ENCODE results near the gene TNS1.
"Not testable (repeated sequence)": the region's sequence is repeated elsewhere in the genome, so short reads cannot be mapped to it uniquely, and the experiment has no call there.

Gene TNS1

DNA sequence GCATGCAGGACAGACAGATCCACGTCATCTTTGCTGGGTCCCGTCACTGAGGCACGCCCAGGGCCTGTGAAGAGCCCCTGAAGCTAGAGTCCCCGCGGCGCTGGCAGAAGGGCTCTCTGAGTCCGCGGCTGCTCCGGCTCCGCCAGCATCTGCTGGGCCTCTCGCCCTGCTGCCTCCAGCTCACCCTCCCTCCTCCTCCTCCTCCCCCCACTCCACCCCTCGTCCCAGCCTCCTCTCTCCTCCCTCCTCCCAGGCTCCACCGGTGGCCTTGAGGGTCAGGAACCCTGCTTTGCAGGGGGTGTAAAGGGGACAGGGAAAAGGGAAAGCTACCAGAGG, at the start of gene TNS1:
Gene TNS1 (minus strand): TSS at position 151 of the 336 bp plus-strand sequence. CDS start 123 bp downstream, at position 28.
- no peak for DNase-seq (ENCODE audit: low read depth)

DNA sequence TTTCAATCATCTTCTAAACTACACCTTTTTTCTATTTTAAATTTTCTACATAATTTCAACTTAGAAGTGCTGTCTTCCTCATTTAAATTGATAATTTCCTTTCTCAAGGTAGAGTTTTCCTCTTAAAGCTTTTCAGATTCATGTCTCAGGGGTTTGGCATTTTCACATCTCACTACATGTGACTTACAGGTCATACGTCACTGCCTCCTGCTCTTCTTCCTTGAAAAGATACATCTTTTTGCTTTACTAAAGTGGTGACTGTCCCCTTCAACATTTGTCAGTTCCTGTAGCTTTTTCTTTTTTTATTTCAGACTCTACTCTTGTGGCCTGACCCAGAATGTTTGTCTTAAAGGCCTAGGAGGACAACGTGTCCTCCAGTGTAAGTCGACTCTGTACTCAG, 49.1 kb upstream of the TNS1 start:
- DNase-seq (ENCODE audit: low read depth), result no peak

DNA sequence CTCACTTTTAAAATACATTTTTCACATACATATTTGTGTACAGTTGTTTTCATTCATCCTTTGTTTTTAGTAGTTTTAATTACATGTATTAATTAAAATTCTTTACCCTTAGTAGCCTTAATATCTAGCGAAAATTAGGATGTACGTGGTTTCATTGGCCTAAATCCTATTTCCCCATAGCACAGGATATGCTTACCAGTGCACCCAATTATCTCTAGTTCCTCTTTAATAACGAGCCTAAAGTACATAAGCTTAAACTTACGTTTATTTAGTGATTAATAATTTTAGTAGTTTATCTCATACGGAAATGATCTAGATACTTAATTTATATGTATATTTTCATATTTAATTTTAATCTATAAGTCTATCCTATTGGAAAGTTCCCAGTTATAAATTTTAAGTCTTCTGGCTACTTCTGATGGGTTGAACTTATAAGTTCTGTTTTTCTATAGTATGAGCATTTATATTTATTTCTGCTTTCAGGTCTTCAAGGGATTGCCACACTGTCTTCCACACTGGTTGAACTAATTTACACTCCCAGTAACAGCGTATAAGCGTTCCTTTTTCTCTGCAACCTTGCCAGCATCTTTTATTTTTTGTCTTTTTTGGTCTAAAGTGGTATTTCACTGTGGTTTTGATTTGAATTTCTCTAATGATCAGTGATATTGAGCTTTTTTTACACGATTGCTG, 44.9 kb upstream of the TNS1 start:
- no peak for DNase-seq (ENCODE audit: low read depth)

DNA sequence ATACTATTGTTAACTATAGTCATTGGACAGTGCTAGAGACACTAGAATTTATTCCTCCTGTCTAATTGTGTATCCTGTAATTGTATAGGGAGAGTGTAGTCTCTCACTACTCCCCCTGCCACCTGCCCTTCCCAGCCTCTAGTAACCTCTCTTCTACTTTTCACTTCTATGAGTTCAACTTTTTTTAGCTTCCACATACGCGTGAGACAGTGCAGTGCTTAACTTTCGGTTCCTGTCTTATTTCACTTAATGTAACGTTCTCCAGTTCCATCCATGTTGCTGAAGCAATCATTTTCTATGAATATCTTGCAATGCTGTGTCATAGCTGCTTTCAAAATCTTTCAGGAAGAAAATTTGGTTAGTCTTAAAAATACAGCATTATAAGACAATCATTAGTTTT, 43.4 kb upstream of the TNS1 start:
- DNase-seq (ENCODE audit: low read depth), result no peak

DNA sequence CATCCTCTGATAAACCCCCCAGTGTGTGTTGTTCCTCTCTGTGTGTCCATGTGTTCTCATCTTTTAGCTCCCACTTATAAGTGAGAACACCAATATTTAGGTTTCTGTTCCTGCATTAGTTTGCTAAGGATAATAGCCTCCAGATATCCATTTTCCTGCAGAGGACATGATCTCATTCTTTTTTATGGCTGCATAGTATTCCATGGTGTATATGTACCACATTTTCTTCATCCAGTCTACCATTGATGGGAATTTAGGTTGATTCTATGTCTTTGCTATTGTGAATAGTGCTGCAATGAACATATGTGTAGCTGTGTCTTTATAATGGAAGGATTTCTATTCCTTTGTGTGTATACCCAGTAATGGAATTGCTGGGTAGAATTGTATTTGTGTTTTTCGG, 41.8 kb upstream of the TNS1 start:
- not testable (repeated sequence) for DNase-seq (ENCODE audit: low read depth)

DNA sequence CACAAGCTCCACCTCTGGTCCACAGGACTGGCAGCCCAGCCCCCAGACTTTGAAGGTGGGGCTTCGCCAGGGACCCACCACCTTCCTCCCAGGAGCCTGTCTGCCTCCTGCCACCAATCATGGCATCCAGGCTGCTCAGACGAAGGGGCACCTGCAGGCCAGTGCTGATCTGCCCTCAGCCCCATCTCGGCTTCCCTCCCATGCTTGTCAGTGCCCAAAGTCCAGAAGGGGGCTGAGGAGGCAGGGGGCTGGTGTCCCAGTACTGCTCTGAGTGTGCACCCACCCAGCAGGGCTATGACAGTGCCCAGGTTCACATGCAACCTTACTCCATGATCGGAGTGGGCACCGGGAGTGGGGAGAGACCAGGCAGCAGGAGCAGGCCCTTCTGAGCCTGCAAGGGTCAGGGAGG, 40.9 kb upstream of the TNS1 start:
- no peak for DNase-seq (ENCODE audit: low read depth)

DNA sequence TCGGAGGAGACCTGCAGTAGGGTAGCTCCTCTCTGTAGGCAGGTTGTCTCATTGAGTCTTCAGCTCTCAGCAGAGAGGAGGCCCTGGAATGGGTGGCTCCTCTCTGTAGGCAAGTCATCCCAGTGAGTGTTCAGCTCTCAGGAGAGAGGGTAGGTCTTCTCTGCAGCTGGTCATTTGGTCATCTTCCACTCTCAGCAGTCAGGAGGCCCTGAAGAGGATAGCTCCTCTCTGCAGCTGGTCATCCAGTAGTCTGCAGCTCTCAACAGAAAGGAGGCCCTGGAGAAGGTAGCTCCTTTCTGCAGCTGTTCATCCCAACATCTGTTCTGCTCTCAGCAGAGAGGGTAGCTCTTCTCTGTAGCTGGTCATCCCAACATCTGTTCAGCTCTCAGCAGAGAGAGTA, 40.3 kb upstream of the TNS1 start:
- no peak for DNase-seq (ENCODE audit: low read depth)

DNA sequence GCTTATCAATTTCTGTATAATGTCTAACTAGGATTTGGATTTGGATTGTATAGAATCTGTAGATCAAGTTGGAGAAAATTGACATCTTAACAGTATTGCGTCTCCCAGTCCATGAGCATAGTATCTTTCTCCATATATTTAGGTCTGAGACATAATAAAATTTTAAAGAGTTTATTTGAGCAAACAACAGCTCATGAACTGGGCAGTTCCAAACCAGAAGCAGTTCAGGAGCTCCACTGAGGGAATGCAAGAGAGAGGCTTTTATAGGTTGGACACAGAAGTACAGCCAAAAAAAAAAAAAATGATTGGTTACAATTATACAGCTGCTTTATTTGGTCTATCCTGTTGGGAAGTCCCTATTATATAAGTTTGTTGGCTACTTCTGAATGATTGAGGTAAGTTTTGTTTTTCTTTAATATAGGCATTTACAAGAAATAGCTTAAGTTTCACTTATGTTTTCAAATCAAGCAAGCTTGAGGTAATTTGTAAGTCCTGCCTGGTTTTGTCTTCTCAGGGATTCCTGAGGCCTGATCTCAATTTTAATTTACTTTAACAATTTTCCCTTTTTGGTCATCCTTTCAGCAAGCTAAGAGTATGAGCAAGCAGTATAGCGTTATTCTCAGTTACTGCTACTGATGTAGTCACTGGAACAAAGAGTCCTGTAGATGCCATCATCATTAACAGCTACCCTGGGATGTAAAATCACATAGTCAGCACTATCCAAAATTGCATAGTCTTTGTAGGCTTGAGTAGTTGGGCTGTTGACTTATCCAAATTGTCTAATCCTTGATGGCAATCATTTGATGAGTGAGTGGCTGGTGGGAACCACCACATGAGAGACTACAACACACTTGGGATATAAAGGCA, 38.7 kb upstream of the TNS1 start:
- no peak for DNase-seq (ENCODE audit: low read depth)

DNA sequence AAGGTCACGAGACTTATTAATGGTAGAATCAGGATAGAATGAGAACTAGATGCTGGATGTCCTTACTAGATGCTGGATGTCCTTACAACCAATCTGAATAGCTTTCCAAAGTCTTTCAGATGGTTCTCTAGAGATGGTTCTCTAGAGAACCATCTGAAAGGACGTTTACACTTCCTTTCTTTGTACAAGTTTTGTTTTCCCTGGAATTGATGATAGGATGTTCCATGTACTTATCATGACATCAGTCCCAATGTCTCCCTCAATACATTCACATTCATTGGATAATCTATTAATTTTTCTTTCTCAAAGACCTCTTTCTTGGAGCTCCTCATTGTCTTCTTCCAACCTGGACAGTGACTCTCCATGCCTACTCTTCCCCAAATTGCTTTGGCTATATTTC, 38.1 kb upstream of the TNS1 start:
- no peak for DNase-seq (ENCODE audit: low read depth)

DNA sequence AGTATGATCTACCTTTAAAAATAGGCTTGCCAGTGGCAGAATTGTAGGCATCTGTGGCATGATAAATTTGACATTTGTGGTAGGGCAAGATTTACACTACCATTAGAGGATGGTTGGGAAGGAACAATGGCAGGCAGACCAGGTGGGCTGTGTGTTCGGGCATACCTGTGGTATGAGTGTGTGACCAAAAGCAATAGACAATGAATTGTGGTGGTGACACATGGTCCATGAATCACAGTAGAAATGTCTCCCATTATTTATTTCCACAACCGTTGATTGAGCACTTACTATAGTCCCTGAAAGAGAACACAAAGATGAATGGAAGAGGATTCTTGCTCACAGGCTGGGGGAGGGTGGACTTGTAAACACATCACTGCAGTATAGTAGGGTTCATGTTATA, 36.4 kb upstream of the TNS1 start:
- no peak for DNase-seq (ENCODE audit: low read depth)

DNA sequence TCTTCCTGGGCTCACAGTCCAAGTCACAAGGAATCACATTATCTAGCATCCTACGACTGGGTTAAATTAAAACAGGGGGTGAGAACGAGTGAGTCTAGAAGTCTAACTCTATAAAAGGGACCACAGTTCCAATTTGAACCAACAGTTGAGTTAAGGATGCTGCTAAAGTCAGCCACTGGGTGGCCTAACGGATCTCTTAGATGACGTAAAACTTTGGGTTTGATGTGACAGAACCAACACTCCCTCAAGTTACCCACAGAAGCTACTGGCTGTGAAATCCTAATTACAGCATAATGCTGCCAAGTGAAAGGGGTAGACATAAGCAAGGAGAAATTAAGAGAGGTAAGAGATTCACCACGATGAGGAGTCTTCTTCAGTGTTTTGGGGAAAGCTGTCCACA, 33.6 kb upstream of the TNS1 start:
- DNase-seq (ENCODE audit: low read depth), result no peak

DNA sequence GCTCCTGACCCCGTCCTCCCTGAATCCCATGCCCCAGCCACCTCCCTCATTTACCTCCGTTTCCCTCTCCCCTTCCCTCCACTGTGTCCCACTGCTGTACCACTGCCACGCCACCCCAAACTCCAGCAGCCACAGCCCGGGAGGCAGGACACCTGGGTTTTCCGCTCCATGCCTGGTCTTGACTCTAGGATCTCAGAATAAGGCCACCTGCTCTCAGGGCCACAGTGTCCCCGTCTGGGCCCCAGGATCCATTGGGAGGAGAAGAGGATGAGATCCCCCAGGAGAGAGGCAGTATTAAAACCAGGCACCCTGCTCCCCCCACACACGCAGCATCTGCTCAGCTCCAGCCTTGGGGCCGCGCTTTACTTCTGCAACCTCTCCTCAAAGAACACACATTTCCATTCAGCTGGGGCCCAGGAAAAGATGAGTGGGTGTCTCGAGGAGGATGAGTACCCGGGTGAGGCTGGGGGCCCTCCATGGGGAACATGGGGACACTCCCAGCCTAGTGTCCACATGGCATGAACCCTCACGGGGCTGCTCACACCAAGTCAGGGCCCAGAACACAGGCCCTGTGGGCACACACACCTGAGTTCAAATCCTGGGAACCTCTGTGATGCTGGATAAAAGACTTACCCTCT, 32.8 kb upstream of the TNS1 start:
- no peak for DNase-seq (ENCODE audit: low read depth)

DNA sequence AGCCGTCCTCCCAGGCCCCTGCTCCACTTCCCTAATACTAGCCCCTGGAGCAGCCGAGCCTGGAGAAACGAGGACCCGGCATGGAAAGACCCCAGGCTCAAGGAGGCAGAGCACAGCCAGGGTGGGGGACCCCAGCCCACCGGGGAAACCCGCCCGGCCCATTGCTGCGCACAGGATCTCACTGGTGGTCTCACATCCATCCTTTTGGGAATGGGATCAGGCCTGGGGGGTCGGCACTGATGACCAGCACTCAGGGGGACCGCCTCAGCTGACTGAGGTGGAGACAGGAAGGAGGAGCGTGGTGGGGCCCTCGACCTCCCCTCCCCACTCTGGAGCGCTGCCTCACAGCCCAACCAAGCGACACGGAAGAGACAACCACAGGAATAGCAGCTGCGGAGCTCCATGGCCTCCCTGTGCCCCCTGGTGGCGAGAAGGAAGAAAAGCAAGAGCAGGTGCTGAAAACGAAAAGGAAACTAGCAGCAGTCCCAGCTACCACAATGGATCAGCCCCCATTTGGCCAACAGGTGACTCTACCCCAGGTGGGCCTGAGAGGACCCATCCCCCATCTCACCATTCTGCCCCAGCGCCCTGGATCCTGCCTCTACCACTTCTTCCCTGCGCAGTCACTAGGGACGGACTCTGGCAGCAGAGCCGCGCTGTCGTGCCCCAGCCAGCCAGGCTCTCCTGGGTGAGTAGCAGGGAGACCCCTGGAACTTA, 31.9 kb upstream of the TNS1 start:
- peak; percentile 4 for DNase-seq (ENCODE audit: low read depth)

DNA sequence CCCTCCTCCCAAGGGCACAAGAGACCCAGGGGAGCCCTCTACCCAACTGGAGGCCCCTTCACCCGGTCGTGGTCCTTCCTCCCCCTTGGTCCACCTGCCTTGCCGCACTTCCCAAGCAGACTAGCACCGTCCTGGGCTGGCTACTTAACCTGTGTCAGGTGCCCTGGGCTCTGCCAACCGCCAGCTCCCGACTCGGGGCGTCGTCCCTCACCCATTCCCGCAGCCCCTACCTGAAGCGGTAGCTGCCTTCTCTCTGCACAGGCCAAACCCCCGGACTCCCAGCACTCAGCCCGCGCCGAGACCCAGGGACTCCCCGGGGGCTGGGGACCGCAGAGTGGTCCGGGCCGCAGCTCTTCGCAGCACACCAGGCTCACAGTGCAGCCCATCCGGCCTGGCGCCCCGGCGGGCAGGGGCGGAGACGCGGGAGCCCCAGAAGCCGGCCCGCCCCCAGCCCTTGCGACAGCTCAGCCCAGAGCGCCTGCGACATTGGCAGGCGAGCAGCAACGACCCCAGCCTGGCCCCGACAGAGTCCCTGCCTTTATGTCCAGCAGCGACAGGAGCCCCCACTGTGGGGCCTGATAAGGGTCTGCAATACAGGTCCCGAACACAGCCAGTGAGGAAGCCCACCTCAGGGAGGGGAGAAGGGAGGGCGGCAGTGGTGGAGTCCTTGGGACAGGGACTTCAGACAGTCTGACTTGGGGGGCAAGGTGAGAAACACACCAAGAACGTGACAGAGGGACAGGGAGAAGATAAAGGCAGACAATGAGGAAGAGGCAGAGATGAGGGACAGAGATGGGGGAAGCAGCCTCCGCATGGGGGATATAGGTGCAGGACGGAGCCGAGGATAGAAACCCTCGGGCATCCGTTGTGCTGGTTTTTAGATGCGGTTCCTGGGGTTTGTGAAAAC, 31.0 kb upstream of the TNS1 start:
- no peak for DNase-seq (ENCODE audit: low read depth)

DNA sequence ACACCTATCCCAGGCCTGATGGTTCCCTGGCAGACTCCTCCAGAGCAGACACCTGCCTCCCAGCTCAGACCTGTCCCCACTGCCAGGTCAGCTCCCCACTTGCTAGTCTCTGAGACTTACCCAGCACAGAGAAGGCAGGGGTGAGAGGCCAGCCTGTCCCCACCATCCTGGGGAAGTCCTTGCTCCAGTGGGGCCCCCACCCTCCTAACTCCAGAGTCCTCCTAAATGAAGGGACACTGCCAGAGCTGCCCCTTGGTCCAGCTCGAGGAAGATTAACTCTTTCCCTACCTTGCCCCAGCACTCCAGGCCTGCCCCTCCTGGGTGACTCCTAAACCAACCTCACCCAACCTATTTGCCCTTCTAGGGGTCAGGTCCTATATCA, 30.4 kb upstream of the TNS1 start:
- DNase-seq (ENCODE audit: low read depth), result no peak

DNA sequence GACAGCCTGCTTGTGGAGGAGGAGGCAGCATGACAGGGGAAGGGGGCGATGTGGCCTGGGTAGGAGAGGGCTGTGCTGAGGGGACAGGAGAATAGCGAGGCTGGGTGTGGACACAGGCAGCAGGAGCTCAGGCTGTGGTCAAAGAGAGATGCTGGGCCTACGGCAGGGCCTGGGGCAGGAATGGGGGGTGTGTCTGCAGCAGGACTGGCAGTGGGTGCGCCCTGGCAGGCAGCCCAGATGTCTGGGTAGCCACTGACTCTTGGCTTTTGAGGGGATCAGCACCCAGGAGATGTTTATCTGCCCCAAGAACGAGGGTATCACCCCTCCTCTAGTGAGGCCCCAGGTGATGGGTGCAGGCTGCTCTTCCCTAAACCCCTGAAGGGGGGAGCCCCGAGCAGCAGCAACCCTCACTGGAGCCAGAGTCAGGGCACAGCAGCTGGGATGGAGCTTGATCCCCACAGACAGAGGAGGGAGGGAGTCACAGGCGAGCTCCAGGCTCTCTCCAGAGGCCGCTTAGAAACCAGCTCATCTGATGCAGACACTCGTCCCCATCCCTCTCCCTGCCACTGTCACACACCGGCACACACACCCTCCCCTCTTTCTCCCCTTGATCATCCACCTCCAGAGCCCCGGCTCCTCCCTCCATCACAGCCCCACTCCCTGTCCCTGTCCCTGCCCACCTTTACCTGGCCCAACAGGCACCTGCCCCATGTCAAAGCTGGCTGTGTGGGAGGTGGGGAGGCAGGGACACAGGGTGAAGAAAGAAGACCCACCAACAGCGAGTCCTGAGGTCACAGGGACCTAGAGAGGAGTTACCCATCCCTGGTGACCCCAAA, 29.8 kb upstream of the TNS1 start:
- DNase-seq (ENCODE audit: low read depth), result no peak

DNA sequence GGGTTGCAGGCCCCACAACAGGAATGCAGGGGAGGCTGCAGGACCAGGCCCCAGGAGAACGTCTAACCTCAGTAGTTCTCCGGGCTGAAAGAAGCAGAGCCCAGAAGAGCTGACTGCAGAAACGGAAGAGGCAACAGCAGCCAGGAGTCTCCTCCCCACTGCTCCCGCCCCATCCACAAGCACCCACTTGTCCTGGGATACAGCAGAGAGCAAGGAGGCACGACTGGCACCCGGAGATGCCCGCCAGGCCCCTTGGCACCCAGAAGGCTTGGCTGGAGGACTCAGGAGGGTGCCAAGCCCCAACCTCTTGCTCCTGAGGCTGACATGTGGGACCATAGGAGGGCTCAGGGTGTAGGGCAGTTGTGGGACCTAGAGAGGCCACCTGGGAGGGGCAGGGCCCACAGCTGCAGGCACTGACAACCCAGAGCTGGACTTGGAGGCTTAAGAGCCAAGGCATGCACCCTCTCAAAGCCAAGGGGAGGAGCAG, 29.0 kb upstream of the TNS1 start:
- no peak for DNase-seq (ENCODE audit: low read depth)

DNA sequence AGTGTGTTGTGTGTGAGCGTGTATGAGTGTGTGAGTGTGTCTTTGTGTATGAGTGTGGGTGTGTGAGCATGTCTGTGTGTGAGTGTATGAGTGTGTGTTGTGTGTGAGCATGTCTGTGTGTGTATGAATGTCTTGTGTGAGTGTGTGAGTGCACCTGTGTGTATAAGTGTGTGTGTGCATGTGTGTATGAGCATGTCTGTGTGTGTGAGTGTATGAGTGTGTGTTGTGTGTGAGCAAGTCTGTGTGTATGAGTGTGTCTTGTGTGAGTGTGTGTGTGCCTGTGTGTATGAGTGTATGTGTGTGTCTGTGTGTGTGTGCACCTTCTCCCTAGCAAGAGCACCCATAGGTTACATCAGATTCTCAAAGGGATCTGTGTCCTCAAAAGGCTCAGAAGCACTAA, 28.5 kb upstream of the TNS1 start:
- DNase-seq (ENCODE audit: low read depth), result no peak

DNA sequence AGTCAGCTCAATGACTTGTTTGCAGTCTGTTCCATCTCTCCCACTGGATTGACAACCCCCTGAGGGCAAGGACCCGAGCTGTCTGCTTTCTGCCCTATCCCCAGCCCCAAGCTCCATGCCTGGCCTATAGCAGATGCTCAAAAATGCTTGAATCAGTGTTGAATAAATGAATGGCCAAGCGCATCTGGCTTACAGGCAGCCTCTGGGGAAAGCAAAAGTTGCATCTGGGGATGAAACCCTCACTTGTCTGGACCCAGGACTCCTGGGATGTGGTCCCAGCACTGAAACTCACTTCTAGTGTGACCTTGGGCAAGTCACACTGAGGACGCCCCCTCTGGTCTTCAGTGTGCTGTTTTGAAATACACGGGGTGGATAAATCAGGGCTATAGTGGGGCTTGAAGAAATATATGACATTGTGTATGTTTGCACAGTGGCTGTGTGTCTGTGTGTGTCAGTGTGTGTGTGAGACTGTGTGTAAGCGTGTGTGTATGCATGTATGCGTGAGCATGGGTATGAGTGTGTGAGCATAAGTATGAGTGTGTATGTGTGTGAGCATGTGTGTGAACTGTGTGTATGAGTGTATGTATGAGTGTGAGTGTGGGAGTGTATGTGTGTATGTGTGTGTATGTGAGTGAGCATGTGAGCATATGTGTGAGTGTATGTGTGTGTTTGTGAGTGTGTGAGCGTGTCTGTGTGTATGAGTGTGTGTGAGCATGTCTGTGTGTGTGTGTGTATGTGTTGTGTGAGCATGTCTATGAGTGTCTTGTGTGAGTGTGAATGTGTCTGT, 27.8 kb upstream of the TNS1 start:
- no peak for DNase-seq (ENCODE audit: low read depth)

Measured in GM04503 (cell line).